Measurements from ENCODE around the gene GRIP2. TPM values are rescaled to one million over a fixed set of nuclear protein-coding genes. Genes with fewer than 3 reads are reported as not detected.

Gene GRIP2
- total RNA-seq, 1 donor from 2014 or later = 11.2 TPM

DNA sequence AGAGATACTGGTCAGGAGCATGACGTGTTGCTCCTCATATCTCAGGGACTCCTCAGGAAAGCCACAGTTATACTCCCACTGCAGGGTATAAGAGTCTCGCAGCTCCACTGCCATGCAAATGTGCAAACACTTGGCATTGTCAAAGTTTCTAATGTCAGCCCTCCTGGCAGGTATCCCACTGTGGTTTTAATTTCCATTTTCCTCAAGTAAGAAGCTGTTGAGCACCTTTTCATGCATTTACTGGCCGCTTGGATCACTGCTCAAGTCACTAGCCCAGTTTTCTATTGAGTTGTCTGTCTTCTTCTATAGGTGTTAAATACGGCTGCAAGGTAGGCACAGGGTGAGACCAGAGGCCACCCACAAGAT lies 41.9 kb upstream of the GRIP2 start:
- no peak for DNase-seq (ENCODE audit: low spot score, unreplicated experiment)
- no peak overlapping the region for H3K27ac Mint-ChIP-seq
- H3K36me3 Mint-ChIP-seq (ENCODE audit: insufficient read depth) = no peaks in the 10 kb centered on the region
- H3K4me3 Mint-ChIP-seq (ENCODE audit: low read depth) = no peak overlapping the region
- H3K4me1 Mint-ChIP-seq (ENCODE audit: low read depth) = no peaks in the 10 kb centered on the region
- H3K9me3 Mint-ChIP-seq (ENCODE audit: low read depth) = no peaks in the 10 kb centered on the region
- TF ChIP-seq, protein P1, sequence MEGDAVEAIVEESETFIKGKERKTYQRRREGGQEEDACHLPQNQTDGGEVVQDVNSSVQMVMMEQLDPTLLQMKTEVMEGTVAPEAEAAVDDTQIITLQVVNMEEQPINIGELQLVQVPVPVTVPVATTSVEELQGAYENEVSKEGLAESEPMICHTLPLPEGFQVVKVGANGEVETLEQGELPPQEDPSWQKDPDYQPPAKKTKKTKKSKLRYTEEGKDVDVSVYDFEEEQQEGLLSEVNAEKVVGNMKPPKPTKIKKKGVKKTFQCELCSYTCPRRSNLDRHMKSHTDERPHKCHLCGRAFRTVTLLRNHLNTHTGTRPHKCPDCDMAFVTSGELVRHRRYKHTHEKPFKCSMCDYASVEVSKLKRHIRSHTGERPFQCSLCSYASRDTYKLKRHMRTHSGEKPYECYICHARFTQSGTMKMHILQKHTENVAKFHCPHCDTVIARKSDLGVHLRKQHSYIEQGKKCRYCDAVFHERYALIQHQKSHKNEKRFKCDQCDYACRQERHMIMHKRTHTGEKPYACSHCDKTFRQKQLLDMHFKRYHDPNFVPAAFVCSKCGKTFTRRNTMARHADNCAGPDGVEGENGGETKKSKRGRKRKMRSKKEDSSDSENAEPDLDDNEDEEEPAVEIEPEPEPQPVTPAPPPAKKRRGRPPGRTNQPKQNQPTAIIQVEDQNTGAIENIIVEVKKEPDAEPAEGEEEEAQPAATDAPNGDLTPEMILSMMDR (IDR thresholded peaks at IDR 0.05; ENCODE audit: unreplicated experiment) = no peak
- H3K27me3 Mint-ChIP-seq = peaks cover 11% of the 10 kb centered on the region

DNA sequence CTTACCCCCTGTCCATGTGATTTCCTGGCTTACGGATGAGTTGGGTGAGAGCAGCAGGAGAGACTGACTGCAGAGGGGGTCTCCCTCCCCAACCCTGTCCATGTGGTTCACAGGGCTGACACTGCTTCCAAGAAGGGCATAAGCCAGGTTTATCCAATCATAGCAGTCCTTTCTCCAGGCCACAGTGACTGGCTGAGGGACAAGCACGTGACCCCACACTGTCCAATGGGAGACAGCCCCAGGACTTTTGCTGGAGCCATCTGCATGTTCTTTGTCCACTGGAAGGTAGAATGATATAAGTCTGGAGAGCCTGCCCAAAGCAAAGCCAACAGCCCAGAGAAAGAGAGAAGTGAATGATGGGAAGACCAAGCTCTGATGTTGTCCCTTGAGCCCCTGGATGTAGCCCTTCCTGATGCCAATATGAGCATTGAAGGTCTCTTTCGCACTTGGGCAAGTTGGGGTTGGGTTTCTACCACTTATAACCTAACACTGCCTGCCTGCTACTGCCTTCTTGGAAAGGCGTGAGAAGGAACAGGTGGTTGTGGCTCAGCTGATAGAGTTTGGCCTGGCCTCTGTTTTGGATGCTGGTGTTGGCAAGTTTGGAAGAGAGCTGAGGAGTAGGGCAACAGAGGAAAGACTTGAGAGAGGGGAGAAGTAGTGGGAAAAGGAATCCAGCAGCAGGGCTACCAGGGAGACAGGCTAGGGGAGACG lies 41.3 kb upstream of the GRIP2 start:
- TF ChIP-seq, protein P1 (IDR thresholded peaks at IDR 0.05; ENCODE audit: unreplicated experiment) = no peak
- Mint-ChIP-seq H3K4me1 (ENCODE audit: low read depth) (no peaks in the 10 kb centered on the region), H3K27ac (no peak overlapping the region), H3K27me3 (peaks cover 11% of the 10 kb centered on the region), H3K36me3 (ENCODE audit: insufficient read depth) (no peaks in the 10 kb centered on the region), H3K9me3 (ENCODE audit: low read depth) (no peaks in the 10 kb centered on the region), H3K4me3 (ENCODE audit: low read depth) (no peak overlapping the region)
- DNase-seq (ENCODE audit: low spot score, unreplicated experiment) = no peak

DNA sequence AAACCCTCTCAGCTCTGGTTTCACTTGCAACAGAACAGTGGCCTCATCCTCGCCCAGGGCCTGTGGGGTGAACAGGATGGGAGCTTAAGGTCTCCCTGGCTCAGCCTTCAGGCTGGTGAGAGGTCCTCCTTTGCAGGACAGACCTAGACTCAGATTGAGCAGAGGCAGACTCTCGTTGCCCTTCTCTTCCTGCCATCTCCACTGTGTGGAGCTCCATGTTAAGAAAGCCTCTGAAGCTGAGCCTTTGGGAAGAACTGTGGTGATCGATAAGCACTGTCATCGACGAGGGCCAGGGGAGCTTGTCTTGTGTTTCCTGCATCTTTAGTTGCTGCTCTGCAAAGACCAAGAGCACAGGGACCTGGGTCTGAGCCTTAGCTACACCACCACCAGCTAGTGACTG lies 37.8 kb upstream of the GRIP2 start:
- TF ChIP-seq, protein P1 (IDR thresholded peaks at IDR 0.05; ENCODE audit: unreplicated experiment) = no peak
- DNase-seq (ENCODE audit: low spot score, unreplicated experiment) = no peak
- Mint-ChIP-seq H3K4me1 (ENCODE audit: low read depth) (no peaks in the 10 kb centered on the region), H3K27me3 (peaks cover 8% of the 10 kb centered on the region), H3K4me3 (ENCODE audit: low read depth) (no peak overlapping the region), H3K9me3 (ENCODE audit: low read depth) (no peaks in the 10 kb centered on the region), H3K36me3 (ENCODE audit: insufficient read depth) (no peaks in the 10 kb centered on the region), H3K27ac (no peak overlapping the region)

DNA sequence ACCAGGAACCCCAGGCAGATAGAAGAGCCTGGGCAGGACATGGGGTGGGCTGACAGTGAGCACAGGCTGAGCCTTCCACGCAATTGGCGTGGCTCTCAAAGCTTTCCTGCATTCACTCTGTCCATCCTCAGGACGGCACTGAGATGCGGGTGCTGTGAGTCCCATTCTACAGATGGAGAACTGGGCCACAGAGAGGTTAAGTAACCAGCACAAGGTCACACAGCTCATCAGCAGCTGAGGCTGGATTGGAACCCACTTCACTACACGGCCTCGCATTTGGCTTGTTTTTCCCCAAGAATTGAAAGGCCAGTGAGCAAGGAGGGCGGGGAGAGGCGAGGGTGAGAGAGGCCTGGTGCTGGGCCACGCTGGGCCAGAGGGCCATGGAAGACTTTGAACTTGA lies 36.0 kb upstream of the GRIP2 start:
- H3K4me3 Mint-ChIP-seq (ENCODE audit: low read depth) = no peak overlapping the region
- H3K4me1 Mint-ChIP-seq (ENCODE audit: low read depth) = no peaks in the 10 kb centered on the region
- H3K27ac Mint-ChIP-seq = no peak overlapping the region
- no peaks in the 10 kb centered on the region for H3K27me3 Mint-ChIP-seq
- DNase-seq (ENCODE audit: low spot score, unreplicated experiment) = no peak
- no peaks in the 10 kb centered on the region for H3K36me3 Mint-ChIP-seq (ENCODE audit: insufficient read depth)
- H3K9me3 Mint-ChIP-seq (ENCODE audit: low read depth) = no peaks in the 10 kb centered on the region
- TF ChIP-seq, protein P1 (IDR thresholded peaks at IDR 0.05; ENCODE audit: unreplicated experiment) = no peak

DNA sequence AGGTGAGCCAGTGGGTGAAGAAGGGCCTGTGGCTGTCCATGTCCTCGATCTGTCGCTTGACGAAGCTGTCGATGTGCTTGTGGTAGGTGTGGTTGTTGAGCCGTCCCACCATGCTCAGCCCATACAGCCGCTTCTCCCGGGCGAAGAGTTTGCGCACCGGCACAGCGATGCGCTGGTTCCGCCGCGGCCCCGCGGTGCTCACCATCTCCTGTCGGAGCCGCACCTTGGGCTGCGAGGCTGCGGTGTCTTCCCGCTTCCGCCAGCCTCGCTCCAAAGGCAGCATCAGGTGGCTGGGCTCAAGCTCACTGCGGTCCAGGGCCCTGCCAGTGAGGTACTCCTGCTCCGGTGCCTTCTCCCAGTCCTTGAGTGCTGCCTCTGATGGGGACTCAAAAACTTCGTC lies 34.0 kb upstream of the GRIP2 start:
- H3K4me1 Mint-ChIP-seq (ENCODE audit: low read depth) = no peaks in the 10 kb centered on the region
- no peak overlapping the region for H3K4me3 Mint-ChIP-seq (ENCODE audit: low read depth)
- no peaks in the 10 kb centered on the region for H3K27me3 Mint-ChIP-seq
- TF ChIP-seq, protein P1 (IDR thresholded peaks at IDR 0.05; ENCODE audit: unreplicated experiment) = no peak
- no peaks in the 10 kb centered on the region for H3K36me3 Mint-ChIP-seq (ENCODE audit: insufficient read depth)
- DNase-seq (ENCODE audit: low spot score, unreplicated experiment) = no peak
- H3K27ac Mint-ChIP-seq = no peak overlapping the region
- H3K9me3 Mint-ChIP-seq (ENCODE audit: low read depth) = no peaks in the 10 kb centered on the region

All from progenitor cell of endocrine pancreas (in vitro differentiated cells).